Measurements from ENCODE around the gene PCSK7.

- TF ChIP-seq CTCF (IDR thresholded peaks at IDR 0.05) (no peak), POLR2A (IDR thresholded peaks at IDR 0.05) (no peak)
Measured at GRCh38 chr11:117160826-117161225, 71.0 kb downstream of the PCSK7 start.
